HG03469 (cell line): Measurements from ENCODE around the gene SETD6.
"Not testable (repeated sequence)": the region's sequence is repeated elsewhere in the genome, so short reads cannot be mapped to it uniquely, and the experiment has no call there.

ENCODE experiments used
- ATAC-seq: cut with Tn5 transposase; IDR thresholded peaks from one replicate; pipeline ENCODE4 v1.9.1; 2021; ENCODE audit warnings: mild to moderate bottlenecking, moderate library complexity, moderate number of reproducible peaks; ENCODE audit not compliant: unreplicated experiment

SETD6 gene

GRCh38 chr16:58515125-58515870 is at the start of gene SETD6:
Gene SETD6, plus strand, starts transcription at chr16:58515517. Its CDS starts 21 bp downstream, at chr16:58515538.
- ATAC-seq, result peak; percentile 50

GRCh38 chr16:58465817-58466216 is 49.5 kb upstream of the SETD6 start:
- ATAC-seq, result no peak

GRCh38 chr16:58466396-58466795 is 48.9 kb upstream of the SETD6 start:
- ATAC-seq, result no peak

- ATAC-seq, result no peak
These were observed 47.4 kb upstream of the SETD6 start for GRCh38 chr16:58467905-58468304.

GRCh38 chr16:58471209-58471975 is 43.9 kb upstream of the SETD6 start:
- no peak for ATAC-seq

DNA sequence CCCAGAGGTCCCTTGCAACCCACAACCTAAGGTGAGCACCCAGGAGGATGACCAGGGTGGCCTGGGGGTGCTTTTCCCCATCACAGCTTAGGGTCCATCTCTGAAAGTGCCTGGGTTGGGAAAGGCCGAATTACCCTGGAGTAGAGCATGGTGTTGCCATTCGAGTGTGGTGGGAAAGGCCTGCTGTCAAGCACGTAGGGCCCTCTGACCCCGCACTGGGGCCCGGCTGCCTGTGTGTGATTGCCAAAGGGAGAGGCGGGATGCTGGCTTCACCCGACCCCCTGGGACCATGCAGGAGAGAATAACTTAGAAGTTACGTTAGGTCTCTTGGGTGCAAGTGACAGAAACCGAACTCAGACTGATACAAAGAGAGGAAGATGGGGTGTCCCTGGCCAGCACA is 43.1 kb upstream of the SETD6 start:
- no peak for ATAC-seq

- ATAC-seq, result no peak
These were observed 42.5 kb upstream of the SETD6 start for GRCh38 chr16:58472827-58473226.

GRCh38 chr16:58474296-58474695 is 41.0 kb upstream of the SETD6 start:
- ATAC-seq, result no peak

DNA sequence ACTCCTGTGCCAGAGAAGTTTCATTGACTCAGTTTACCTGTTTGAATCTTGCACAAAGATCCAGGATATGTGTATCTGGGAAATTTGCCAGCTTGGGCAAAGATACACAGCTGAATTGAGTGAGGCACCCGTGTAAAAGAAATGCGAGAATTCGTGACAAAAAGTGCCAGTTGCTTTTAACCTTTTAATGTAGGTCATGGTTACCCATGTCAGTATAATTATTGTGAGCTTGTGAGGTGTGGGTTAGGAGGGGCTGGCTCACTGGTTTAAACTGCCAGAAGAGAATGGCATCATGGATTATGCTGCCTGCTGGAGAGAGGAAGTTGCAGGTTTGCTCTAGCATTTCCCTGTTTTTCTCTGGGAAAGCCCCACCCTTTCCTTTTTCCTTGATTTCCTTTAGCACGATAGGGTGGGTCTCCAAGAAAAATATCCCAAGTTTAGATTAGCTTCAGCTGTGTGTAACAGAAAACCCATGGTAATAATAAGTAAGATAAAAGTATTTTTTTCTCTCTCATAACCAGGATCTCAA is 40.2 kb upstream of the SETD6 start:
- no peak for ATAC-seq

- no peak for ATAC-seq
These were observed 38.5 kb upstream of the SETD6 start for GRCh38 chr16:58476791-58477190.

DNA sequence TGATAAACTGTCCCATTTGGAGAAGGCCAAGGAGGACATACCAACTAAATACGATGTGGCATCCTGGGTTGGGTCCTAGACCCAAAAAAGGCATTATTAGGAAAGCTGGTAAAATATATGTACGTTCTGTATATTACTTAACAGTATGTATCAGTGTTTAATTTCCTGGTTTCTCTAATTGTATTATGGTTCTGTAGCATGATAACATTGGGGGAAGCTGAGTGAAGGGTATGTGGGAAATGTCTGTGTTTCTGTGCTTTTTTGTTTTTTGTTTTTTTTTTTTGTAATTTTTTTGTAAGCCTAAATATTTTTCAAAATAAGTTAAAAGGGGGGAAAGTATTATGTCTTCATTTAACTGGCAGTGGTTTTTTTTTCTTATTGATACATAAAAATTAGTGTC is 36.9 kb upstream of the SETD6 start:
- ATAC-seq, result no peak

DNA sequence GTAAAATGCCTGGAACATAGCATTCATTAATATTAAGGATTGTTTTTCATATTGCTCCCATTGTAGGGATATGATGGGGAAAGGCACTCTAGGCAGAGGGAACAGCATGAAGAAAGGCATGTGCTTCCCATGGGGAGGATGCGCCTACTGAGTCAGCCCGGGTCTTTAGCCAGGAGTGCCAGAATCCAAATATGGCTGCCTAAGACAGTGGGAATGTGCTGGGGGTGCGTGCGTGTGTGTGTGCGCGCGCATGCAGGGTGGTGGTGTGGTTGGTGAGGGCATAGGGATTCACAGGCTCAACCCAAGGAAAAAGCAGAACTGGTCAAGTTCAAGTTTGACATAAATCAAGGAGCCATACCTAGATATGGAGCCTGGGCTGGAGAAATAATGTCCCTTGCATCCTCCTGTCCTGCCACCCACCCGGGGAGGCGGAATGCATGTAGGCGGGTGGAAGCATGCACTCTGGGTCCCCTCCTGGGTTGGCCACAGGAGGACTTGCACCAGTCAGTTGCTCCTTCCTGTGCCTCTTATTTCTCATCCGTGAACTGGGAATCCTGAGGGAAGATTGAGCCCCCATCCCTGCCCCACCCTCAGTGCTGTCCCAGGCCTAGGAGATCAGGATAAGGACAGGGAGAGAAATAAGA is 34.0 kb upstream of the SETD6 start:
- no peak for ATAC-seq

GRCh38 chr16:58481931-58482330 is 33.4 kb upstream of the SETD6 start:
- no peak for ATAC-seq

DNA sequence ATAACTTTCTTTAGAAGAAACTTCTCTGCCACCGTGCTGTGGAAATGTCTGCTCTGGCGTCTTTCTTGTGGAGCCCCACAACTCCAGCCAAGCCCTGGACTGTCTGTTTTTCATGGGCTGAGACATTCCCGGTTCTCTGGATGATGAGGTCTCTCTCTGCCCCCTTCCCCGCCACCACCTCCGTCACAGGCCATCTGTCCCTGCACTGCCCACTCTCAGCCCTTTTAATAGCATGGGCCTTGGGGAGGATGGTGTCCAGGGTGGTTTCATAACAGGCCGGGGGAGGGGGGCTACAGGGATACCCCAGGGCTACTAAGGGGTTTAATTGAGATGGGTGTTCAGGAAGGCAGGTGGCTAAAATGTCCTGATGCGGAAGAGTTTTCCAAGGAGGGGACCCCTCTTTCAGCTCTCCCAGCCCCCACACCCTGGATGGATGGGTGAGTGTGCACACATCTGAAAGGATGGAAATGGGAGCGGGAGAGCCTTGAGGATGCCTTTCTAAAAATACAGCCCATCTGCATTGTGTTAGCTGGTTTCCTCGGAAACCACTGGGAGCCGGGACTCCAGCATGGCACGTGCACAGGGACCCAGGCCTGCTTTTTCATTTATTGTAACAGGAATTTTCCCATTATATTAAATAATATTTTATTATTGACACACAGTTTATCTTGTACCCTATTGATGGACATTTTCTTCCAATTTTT is 30.0 kb upstream of the SETD6 start:
- ATAC-seq, result no peak

- ATAC-seq, result no peak
These were observed 27.6 kb upstream of the SETD6 start for GRCh38 chr16:58487566-58488351.

GRCh38 chr16:58488531-58488930 is 26.8 kb upstream of the SETD6 start:
- ATAC-seq, result no peak

- ATAC-seq, result no peak
These were observed 25.3 kb upstream of the SETD6 start for GRCh38 chr16:58490065-58490464.

- not testable (repeated sequence) for ATAC-seq
These were observed 24.8 kb upstream of the SETD6 start for GRCh38 chr16:58490539-58490938.

GRCh38 chr16:58492066-58492465 is 23.3 kb upstream of the SETD6 start:
- no peak for ATAC-seq

DNA sequence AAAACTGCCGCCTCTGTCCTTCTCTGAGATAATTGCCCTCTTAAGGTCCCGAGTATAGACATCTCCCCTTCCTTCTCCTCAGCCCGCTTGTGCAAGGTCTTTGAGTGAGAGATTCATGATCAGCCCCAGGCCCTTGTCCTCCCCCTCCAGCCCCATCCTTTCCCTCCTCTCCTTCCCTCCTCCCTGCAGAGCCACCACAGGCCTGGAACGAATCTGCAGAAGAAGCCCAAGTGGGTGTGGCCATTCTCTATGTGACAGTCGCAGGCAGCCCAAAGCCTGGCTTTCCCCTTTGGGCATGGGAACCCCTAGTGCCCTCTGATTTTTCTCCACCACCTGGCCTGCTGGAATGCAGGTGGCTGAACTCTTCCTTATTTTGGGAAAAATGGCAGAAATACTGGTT is 22.6 kb upstream of the SETD6 start:
- ATAC-seq, result no peak
